AG09319 (cell line): ENCODE data around the gene SARS1.
"Not testable (repeated sequence)": the region's sequence is repeated elsewhere in the genome, so short reads cannot be mapped to it uniquely, and the experiment has no call there.

Source experiments
- DNase-seq: peaks from one replicate; pipeline ENCODE4 v3.0.0-alpha.2; 2010; ENCODE audit warnings: low read depth; ENCODE audit errors: extremely low read depth
- CTCF ChIP-seq: IDR thresholded peaks from 2 replicates; pipeline ENCODE4 v1.5.1; 2011; ENCODE audit warnings: low read depth, mild to moderate bottlenecking, inconsistent platforms, low read length, moderate library complexity

Gene SARS1

GRCh38 chr1:109283748-109284600 is 70.3 kb downstream of the SARS1 start:
- TF ChIP-seq CTCF = no peak
- no peak for DNase-seq

- not testable (repeated sequence) for DNase-seq
Observed at GRCh38 chr1:109286762-109287161, 73.0 kb downstream of the SARS1 start.
